Lower leg skin (tissue), 4 donors: ENCODE data around the gene DAB1. TPM values are rescaled to one million over a fixed set of nuclear protein-coding genes. Genes with fewer than 3 reads are reported as not detected.
"Not testable (repeated sequence)": the region's sequence is repeated elsewhere in the genome, so short reads cannot be mapped to it uniquely, and the experiment has no call there.

Experiments used
- DNase-seq, 2 donors: peaks; one replicate each; pipeline ENCODE4 v3.0.0-alpha.2; 2019; ENCODE audit warnings: low spot score in 2 of 2
- H3K4me3 ChIP-seq: fragments of 200-600 bp; sonication (generic); 2 replicates; pipeline ENCODE4 v1.5.1; 2017; ENCODE audit warnings: mild to moderate bottlenecking, low read depth; ENCODE audit not compliant: poor library complexity, severe bottlenecking
- CTCF ChIP-seq, 3 donors: fragments of 450-650 bp; IDR thresholded peaks; one replicate each; pipeline ENCODE4 v1.5.1; 2016; ENCODE audit warnings: antibody characterized with exemption in 3 of 3, mild to moderate bottlenecking in 3 of 3, moderate library complexity in 2 of 3
- POLR2A ChIP-seq, 2 donors: fragments of 450-650 bp; IDR thresholded peaks; one replicate each; pipeline ENCODE4 v1.6.1; 2016 to 2017; ENCODE audit warnings: antibody characterized with exemption in 2 of 2, mild to moderate bottlenecking in 1 of 2, moderate library complexity in 1 of 2
- WGBS, 2 donors: methylation state at CpG; one replicate each; pipeline ENCODE4 v1.1.5; 2018; 5-methylcytosine and 5-hydroxymethylcytosine counted together
- intact Hi-C: fragments of 100-400 bp; cut with DNase I; formaldehyde crosslinking; loops from one replicate; pipeline ENCODE4 v1.15.0; 2023; ENCODE audit warnings: low total_unique reads
- total RNA-seq, 4 donors: library from RNA; depleted of rRNA; stranded (reverse); fragments of >200 nt; gene quantifications; one replicate each; pipeline ENCODE4 v1.1.0, GENCODE V29; 2016

Gene DAB1
- total RNA-seq, 4 donors from 2014 or later = 0.58 TPM; not detected in 3

- TF ChIP-seq CTCF (IDR thresholded peaks at IDR 0.05) (no peak), POLR2A (IDR thresholded peaks at IDR 0.05) (no peak)
- no peak overlapping the region for H3K4me3 ChIP-seq
- DNase-seq = no peak
- intact Hi-C loops = no loop called here
- 86 to 93% methylated on average over 8 of the region's 8 CpGs for WGBS, 2 donors
Observed at GRCh38 chr1:57345916-57346315, 77.9 kb downstream of the DAB1 start.

- WGBS, 2 donors = 79 to 83% methylated on average over 7 of the region's 7 CpGs
- TF ChIP-seq CTCF (IDR thresholded peaks at IDR 0.05) (no peak), POLR2A (IDR thresholded peaks at IDR 0.05) (no peak)
- no peak for DNase-seq
- intact Hi-C loops = no loop called here
- no peak overlapping the region for H3K4me3 ChIP-seq
Observed at GRCh38 chr1:57344265-57344664, 79.6 kb downstream of the DAB1 start.

GRCh38 chr1:57343298-57343915 is 80.5 kb downstream of the DAB1 start:
- 77 to 95% methylated on average over 18 to 34 of the region's 34 CpGs for WGBS, 2 donors
- DNase-seq, intact Hi-C loops, H3K4me3 ChIP-seq: not testable (repeated sequence)

- intact Hi-C loops = no loop called here
- 85 to 88% methylated on average over 3 of the region's 3 CpGs for WGBS, 2 donors
- TF ChIP-seq POLR2A (IDR thresholded peaks at IDR 0.05) (no peak), CTCF (IDR thresholded peaks at IDR 0.05) (no peak)
- no peak overlapping the region for H3K4me3 ChIP-seq
- DNase-seq = no peak
Observed at GRCh38 chr1:57341721-57342120, 82.1 kb downstream of the DAB1 start.

- no peak overlapping the region for H3K4me3 ChIP-seq
- no peak for DNase-seq
- intact Hi-C loops = no loop called here
- 85 to 94% methylated on average over 6 of the region's 6 CpGs for WGBS, 2 donors
- TF ChIP-seq CTCF (IDR thresholded peaks at IDR 0.05) = no peak
- TF ChIP-seq POLR2A (IDR thresholded peaks at IDR 0.05) = no peak
Observed at GRCh38 chr1:57340334-57341070, 83.4 kb downstream of the DAB1 start.

GRCh38 chr1:57337623-57338022 is 86.2 kb downstream of the DAB1 start:
- no peak overlapping the region for H3K4me3 ChIP-seq
- intact Hi-C loops = no loop called here
- WGBS, 2 donors = 55 to 78% methylated on average over 3 of the region's 3 CpGs
- no peak for DNase-seq
- TF ChIP-seq CTCF (IDR thresholded peaks at IDR 0.05) (no peak), POLR2A (IDR thresholded peaks at IDR 0.05) (no peak)
